AG04450 (cell line): ENCODE data around the gene SERPINA4. TPM values are rescaled to one million over a fixed set of nuclear protein-coding genes. Genes with fewer than 3 reads are reported as not detected.

ENCODE experiments used
- CTCF ChIA-PET: fragments of 300-600, 350-600 bp; formaldehyde crosslinking; extraction: SDS; loops from one replicate; lab custom pipeline; 2022; ENCODE audit warnings: antibody characterized with exemption, inconsistent platforms; lab: Charles Lee
- POLR2A ChIA-PET: fragments of 350-600 bp; formaldehyde crosslinking; extraction: SDS; loops from one replicate; lab custom pipeline; 2021; ENCODE audit warnings: antibody characterized with exemption, inconsistent platforms; lab: Yijun Ruan, JAX
- DNase-seq: peaks from one replicate; pipeline ENCODE4 v3.0.0-alpha.2; 2011; ENCODE audit warnings: low read depth, low spot score
- H3K27ac ChIP-seq: one replicate; pipeline ENCODE4 v1.5.1; 2012; ENCODE audit warnings: low read depth, low read length, control low read depth
- H3K27me3 ChIP-seq: one replicate; pipeline ENCODE4 v1.6.0; 2012; ENCODE audit warnings: low read length; ENCODE audit not compliant: control insufficient read depth, insufficient read depth
- H3K4me3 ChIP-seq: 2 replicates; pipeline ENCODE4 v1.5.1; 2011; ENCODE audit warnings: mild to moderate bottlenecking, low read depth, low read length, control low read depth
- H3K9me3 ChIP-seq: 2 replicates; pipeline ENCODE4 v1.5.1; 2012; ENCODE audit warnings: low read length; ENCODE audit not compliant: control insufficient read depth, insufficient read depth
- CTCF ChIP-seq: IDR thresholded peaks from 2 replicates; pipeline ENCODE4 v1.5.1; 2011; ENCODE audit warnings: low read depth, low read length, control low read depth, inconsistent platforms
- polyA plus RNA-seq: library from polyadenylated mRNA; depleted of rRNA; stranded (reverse); fragments of >200 nt; gene quantifications from 2 replicates; pipeline ENCODE4 v1.2.3, GENCODE V29; 2011

SERPINA4 gene
- polyA plus RNA-seq, 1 experiment, result not detected

GRCh38 chr14:94592457-94592856, 31.2 kb downstream of the SERPINA4 start:
- Histone ChIP-seq H3K27me3 (peaks cover 11% of the 10 kb centered on the region), H3K27ac (no peak overlapping the region), H3K4me3 (no peak overlapping the region), H3K9me3 (no peaks in the 10 kb centered on the region)
- CTCF ChIA-PET, result interaction anchor here (1.7 kb wide), 1 partner anchor 44 kb away, joined by 4 read pairs; no protein-coding TSS in a partner anchor
- TF ChIP-seq CTCF, result no peak
- no peak for DNase-seq
- POLR2A ChIA-PET, result no interaction called here

DNA sequence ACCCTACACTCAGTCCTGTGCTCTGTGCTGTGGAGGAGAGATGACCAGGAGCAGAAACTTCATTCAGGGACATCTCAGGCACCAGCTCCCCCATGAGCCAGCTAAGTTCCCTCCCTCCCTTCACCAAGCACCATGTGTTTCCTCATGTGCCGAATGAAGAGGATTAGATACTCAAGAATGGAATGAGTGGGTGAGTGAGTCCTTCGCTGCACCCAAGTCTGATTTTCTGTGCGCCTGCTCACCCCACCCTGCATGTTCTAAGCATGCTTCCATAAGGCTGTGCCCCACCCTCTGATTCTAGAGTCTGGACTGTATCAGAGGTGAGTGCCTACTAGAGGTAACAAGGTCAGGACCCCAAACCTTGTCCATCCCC, 32.1 kb downstream of the SERPINA4 start:
- no peak for TF ChIP-seq CTCF
- H3K27me3 ChIP-seq, result peaks cover 5% of the 10 kb centered on the region
- H3K27ac ChIP-seq, result no peak overlapping the region
- POLR2A ChIA-PET, result no interaction called here
- DNase-seq, result no peak
- CTCF ChIA-PET, result interaction anchor here (0.6 to 1.7 kb wide), 2 partner anchors 45 to 934 kb away, joined by 3 to 4 read pairs; no protein-coding TSS in a partner anchor
- no peak overlapping the region for H3K4me3 ChIP-seq
- no peaks in the 10 kb centered on the region for H3K9me3 ChIP-seq

- POLR2A ChIA-PET, result no interaction called here
- Histone ChIP-seq H3K27ac (no peak overlapping the region), H3K27me3 (peaks cover 3% of the 10 kb centered on the region), H3K9me3 (no peaks in the 10 kb centered on the region), H3K4me3 (no peak overlapping the region)
- no peak for TF ChIP-seq CTCF
- CTCF ChIA-PET, result no interaction called here
- no peak for DNase-seq
These were observed 32.6 kb downstream of the SERPINA4 start for GRCh38 chr14:94593749-94594431.

DNA sequence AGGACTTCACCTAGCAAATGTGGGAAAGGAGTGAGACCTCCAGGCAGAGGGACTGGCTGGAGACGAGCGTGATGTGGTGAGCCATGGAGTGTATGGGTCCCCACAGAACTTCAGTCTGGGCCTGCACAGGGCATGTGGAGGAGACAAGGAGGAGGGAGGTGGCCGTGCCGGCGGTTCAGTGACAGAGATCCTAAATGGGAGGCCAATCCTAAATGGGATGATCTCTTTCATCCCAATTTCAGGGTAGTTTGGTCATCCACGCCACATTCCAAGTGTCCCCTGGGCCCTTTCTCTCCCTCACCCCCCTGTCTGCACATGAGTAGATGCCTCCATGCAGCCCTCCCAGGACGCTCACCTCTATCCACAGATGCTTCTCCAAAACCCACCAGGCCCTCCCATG, 33.2 kb downstream of the SERPINA4 start:
- POLR2A ChIA-PET, result no interaction called here
- H3K27me3 ChIP-seq, result no peaks in the 10 kb centered on the region
- TF ChIP-seq CTCF, result no peak
- no peak overlapping the region for H3K4me3 ChIP-seq
- CTCF ChIA-PET, result no interaction called here
- H3K27ac ChIP-seq, result no peak overlapping the region
- H3K9me3 ChIP-seq, result no peaks in the 10 kb centered on the region
- no peak for DNase-seq

GRCh38 chr14:94595912-94596311, 34.7 kb downstream of the SERPINA4 start:
- no peak overlapping the region for H3K4me3 ChIP-seq
- no peak overlapping the region for H3K27ac ChIP-seq
- no peaks in the 10 kb centered on the region for H3K9me3 ChIP-seq
- CTCF ChIA-PET, result no interaction called here
- DNase-seq, result no peak
- no peaks in the 10 kb centered on the region for H3K27me3 ChIP-seq
- no peak for TF ChIP-seq CTCF
- POLR2A ChIA-PET, result no interaction called here
